Erythroblast (primary cell): Measurements from ENCODE around the gene PMIS2.

ENCODE experiments used
- DNase-seq, 2 experiments: peaks; one replicate each; lab custom pipeline; 2025; lab: John Stamatoyannopoulos, UW
- GATA1 ChIP-seq: IDR thresholded peaks from 2 replicates; pipeline ENCODE4 v1.6.1; 2011; ENCODE audit warnings: low read depth, mild to moderate bottlenecking, control low read depth, low read length, moderate library complexity
- POLR2A ChIP-seq: IDR thresholded peaks from 2 replicates; pipeline ENCODE4 v1.6.1; 2011; ENCODE audit warnings: mild to moderate bottlenecking, low read length

Gene PMIS2

GRCh38 chr19:35552534-35553384 lies 33.2 kb upstream of the PMIS2 start:
- TF ChIP-seq GATA1 (no peak), POLR2A (no peak)
- no peak for DNase-seq

DNA sequence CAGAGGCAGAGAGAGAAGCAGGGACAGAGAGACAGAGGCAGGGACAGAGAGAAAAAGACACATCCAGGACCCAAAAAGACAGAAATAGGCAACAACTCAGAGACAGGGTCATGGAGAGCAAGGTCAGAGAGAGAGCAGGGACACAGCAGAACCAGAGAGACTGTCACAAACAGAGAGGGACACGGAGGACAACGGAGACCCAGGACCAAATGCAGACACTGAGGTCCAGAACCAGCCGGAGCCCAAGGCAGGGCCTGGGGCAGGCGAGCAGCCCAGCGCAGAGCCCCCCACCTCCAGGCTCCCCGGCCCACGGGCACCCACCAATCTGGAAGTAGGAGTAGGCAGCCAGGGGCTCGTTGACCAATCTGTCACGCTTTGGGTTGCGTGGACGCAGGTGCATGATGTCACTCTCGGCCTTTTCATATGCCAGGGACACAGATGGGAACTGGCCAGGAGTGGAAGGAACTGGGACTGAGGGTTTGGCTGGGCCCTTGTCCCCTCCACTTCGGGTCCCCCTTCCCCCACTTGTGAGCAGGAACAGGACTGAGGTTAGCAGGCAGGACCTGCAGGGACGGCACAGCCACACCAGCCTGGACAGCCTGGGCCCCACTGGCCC lies 32.5 kb upstream of the PMIS2 start:
- no peak for TF ChIP-seq POLR2A
- no peak for TF ChIP-seq GATA1

DNA sequence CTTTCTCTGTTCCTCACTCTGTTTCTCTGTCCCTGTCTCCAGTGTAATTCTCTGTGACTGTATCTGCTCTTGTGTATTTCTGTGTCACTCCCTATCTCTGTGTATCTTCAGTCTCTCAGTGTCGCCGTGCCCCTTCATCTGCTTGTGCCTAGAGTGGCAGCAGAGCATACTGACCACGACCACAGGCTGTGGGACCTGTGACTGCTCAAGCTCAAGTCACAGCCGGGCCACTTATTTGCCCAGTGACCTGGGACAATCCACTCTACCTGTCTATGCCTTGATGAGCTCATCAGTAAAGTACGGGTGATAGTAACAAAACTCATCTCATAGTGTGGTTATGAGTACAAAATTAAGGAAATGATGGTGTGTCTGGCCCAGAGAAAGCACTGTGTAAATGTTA lies 31.9 kb upstream of the PMIS2 start:
- TF ChIP-seq GATA1 = no peak
- no peak for TF ChIP-seq POLR2A

More for the DNA sequence above, 32.5 kb upstream of the PMIS2 start:
- DNase-seq = no peak

DNA sequence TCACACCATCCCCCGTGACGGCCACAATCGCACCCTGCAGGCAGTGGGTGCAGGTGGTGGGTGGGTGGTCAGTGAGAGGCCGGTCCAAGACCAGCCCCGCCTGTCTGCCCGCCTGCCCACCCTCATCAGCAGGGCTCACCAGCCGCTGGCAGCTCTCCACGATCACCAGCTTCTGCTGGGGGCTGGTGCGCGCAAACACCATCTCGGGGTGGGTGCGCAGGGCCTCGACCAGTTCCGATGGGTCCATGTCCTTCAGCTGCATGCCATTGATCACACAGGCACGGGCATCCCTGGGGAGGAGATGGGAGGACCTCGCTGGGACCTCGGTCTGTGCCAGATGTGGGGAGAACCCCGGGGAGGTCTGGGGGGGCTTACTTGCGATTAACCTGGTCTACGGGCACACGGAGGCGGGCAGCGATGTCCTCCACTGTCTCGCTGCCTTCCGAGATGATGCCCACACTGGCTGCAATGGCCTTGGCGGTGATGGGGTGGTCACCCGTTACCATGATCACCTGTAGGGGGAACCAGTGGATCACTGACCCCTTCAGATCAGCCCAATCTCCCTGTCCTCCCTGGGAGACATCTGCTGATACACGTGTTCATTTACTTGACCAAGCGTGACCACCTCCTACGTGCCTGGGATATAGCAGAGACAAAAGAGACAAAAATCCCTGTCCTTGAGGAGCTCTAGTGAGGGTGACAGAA lies 30.5 kb upstream of the PMIS2 start:
- DNase-seq = peak in 1 of 2 experiments; percentile 28
- TF ChIP-seq POLR2A (no peak), GATA1 (no peak)

More for the DNA sequence above, 31.9 kb upstream of the PMIS2 start:
- no peak for DNase-seq

- no peak for DNase-seq
- TF ChIP-seq POLR2A (no peak), GATA1 (no peak)
Observed at GRCh38 chr19:35556025-35556590, 29.9 kb upstream of the PMIS2 start.

GRCh38 chr19:35556846-35557538 lies 29.0 kb upstream of the PMIS2 start:
- no peak for DNase-seq
- no peak for TF ChIP-seq GATA1
- TF ChIP-seq POLR2A = no peak

DNA sequence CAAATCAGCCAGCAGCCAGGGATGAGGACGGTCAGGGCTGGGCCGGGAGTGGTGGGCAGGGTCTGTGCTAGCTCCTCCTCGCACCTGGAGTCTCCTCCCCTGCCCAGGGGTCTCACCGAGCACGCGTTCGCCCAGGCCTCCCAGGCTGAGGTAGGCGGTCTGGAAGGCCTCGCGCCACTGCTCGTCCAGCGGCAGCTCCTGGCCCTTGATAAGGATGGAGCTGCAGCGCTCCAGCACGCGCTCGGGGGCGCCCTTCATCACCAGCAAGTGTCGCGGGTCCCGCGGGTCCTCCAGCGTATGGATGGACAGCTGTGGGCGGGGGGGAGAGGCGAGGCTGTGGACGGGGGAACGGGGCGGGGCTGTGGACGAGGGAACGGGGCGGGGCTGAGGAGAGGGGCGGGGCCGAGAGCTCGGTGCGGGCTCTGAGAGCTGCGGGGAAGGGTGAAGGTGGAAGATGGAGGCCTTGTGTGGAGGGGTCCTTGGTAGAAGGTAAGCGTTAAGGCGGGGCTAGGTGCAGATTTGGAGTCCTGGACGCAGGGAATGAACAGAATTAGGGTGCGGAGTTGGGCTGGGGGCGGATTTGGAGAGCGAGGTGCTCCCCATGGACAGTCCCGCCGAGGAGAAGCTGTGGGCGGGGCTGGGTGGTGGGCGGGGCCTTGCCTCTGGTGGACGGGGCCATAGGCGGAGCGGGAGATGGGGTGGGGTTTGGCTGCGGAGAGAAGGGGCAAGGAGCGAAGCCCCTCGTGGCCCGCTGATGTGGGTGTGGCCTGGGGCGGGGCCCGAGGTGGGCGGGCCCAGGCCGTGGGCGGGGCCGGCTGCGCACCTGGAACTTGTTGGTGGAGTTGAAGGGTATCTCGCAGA lies 28.2 kb upstream of the PMIS2 start:
- TF ChIP-seq POLR2A (no peak), GATA1 (no peak)
- peak; percentile 65 to 70 for DNase-seq

GRCh38 chr19:35558400-35559280 lies 27.3 kb upstream of the PMIS2 start:
- TF ChIP-seq GATA1 (no peak), POLR2A (no peak)
- DNase-seq = no peak

GRCh38 chr19:35559281-35559659 lies 26.7 kb upstream of the PMIS2 start:
- DNase-seq = no peak
- TF ChIP-seq POLR2A (no peak), GATA1 (no peak)

DNA sequence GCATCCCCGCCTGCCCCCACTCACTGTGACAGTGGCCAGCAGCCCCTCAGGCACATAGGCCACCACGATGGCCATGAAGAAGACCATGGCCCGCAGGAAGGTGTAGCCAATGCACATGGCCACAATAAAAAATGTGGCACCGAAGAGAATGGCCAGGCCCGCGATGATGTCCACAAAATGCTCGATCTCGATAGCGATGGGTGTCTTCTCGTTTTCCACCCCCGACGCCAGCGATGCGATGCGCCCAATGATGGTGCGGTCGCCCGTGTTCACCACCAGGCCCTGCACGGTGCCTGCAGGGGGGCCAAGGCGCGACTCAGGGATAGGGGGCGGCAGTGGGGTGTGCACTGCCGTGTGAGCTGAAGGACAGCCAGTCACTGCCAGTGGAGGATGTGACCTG lies 26.2 kb upstream of the PMIS2 start:
- TF ChIP-seq POLR2A = no peak
- DNase-seq = no peak

GRCh38 chr19:35560271-35560670 lies 25.7 kb upstream of the PMIS2 start:
- DNase-seq = no peak

GRCh38 chr19:35560677-35561076 lies 25.3 kb upstream of the PMIS2 start:
- DNase-seq = no peak
- TF ChIP-seq POLR2A (no peak), GATA1 (no peak)

More at GRCh38 chr19:35560271-35560670, 25.7 kb upstream of the PMIS2 start:
- TF ChIP-seq POLR2A = no peak
- TF ChIP-seq GATA1 = no peak
